ENCODE results near the gene TBC1D14.

DNA sequence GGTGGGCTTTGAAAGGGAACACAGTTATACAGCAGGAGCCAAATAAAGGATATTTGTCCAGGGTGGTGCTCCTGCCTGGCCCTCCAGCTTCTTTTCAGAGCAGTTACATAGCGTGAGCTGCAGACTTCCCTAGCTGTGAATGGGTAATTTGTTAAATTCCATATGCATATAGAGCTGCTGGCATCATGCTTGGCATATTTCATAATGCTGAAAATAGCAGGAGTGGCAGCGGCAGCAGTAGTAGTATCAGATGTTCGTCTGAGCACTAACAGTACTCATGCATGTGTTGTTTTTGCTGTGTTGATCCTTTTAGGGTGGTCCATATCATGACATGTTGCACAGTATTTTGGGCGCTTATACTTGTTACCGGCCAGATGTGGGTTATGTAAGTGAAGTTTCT, 99.9 kb downstream of the TBC1D14 start:
- TF ChIP-seq, protein P1, sequence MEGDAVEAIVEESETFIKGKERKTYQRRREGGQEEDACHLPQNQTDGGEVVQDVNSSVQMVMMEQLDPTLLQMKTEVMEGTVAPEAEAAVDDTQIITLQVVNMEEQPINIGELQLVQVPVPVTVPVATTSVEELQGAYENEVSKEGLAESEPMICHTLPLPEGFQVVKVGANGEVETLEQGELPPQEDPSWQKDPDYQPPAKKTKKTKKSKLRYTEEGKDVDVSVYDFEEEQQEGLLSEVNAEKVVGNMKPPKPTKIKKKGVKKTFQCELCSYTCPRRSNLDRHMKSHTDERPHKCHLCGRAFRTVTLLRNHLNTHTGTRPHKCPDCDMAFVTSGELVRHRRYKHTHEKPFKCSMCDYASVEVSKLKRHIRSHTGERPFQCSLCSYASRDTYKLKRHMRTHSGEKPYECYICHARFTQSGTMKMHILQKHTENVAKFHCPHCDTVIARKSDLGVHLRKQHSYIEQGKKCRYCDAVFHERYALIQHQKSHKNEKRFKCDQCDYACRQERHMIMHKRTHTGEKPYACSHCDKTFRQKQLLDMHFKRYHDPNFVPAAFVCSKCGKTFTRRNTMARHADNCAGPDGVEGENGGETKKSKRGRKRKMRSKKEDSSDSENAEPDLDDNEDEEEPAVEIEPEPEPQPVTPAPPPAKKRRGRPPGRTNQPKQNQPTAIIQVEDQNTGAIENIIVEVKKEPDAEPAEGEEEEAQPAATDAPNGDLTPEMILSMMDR (IDR thresholded peaks at IDR 0.05) = no peak
- no peak for TF ChIP-seq POLR2A (IDR thresholded peaks at IDR 0.05)
